ENCODE results near the gene EXOC3L1.

EXOC3L1 gene

DNA sequence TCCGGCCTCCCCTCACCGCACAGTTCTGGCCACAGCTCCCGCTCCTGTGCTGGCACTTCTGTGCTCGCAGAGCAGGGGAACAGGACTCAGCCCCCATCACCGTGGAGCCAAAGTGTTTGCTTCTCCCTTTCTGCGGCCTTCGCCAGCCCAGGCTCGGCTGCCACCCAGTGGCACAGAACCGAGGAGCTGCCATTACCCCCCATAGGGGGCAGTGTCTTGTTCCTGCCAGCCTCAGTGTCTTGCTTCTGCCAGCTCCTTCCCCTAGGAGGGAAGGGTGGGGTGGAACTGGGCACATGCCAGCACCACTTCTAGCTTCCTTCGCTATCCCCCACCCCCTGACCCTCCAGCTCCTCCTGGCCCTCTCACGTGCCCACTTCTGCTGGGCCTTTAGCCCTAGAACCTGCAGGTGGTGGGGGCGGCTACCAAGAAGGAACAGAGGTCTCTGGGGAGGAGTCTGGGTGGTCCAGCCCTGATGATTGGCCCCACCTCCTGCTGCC is 8.3 kb upstream of the EXOC3L1 start:
- DNase-seq: peak; percentile 63

DNA sequence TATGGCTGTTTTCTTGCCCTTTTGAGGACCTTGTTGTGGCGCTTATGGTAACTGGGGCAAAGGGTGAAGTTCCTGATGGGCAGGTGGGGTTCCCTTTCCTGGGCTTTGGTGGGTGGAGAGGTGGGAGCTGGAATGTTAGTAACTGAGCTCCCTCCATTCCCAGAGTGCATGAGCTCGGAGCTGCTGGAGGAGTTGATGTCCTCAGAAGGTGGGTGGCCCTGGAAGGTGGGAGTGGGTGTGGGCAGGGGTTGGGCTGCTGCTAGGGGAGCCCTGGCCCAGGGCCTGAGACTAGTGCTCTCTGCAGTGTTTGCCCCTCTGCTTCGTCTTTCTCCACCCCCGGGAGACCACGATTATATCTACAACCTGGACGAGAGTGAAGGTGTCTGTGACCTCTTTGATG is 7.8 kb upstream of the EXOC3L1 start:
- DNase-seq: no peak

DNA sequence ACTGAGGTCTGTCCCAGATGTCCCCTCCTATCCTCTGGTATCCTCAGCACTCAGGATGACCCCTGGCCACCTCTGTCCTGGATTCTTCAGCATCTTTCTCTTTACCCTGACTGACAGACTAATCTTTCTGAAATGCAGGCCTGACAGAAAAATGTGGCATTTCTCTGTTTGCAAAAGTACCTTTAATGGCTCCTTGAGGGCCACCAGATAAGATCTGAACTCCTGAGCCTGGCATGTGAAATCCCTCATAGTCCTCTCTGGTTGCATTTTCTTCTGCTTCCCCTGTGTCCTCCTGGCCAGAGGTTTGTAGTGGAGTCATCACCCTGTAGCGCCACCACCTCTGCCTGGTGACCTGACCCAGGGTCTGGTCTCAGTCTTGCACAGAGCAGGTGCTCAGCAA is 6.9 kb upstream of the EXOC3L1 start:
- DNase-seq: no peak

GRCh38 chr16:67195676-67196075 is 5.7 kb upstream of the EXOC3L1 start:
- DNase-seq: no peak

DNA sequence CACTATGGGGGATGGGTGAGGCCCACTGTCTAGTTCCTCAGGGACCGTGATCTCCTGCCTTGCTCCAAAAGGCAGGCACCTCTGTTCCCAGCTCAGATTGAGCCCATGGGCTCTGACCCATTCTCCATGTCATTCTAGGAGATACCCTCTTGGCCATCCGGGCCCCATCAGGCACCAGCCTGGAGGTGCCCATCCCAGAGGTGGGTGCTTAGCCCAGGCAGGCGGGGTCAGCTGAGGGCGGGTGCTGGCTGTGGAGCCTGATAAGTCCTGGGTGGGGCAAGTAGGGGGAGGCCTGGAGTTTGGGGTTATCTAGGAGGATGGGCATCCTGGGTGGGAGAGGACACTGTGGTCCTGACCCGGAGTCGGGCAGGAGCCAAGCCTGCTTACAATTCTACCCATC is 4.3 kb upstream of the EXOC3L1 start:
- no peak for DNase-seq

GRCh38 chr16:67193536-67193935 is 3.6 kb upstream of the EXOC3L1 start:
- no peak for DNase-seq

GRCh38 chr16:67192781-67193361 is 2.9 kb upstream of the EXOC3L1 start:
- DNase-seq: no peak

DNA sequence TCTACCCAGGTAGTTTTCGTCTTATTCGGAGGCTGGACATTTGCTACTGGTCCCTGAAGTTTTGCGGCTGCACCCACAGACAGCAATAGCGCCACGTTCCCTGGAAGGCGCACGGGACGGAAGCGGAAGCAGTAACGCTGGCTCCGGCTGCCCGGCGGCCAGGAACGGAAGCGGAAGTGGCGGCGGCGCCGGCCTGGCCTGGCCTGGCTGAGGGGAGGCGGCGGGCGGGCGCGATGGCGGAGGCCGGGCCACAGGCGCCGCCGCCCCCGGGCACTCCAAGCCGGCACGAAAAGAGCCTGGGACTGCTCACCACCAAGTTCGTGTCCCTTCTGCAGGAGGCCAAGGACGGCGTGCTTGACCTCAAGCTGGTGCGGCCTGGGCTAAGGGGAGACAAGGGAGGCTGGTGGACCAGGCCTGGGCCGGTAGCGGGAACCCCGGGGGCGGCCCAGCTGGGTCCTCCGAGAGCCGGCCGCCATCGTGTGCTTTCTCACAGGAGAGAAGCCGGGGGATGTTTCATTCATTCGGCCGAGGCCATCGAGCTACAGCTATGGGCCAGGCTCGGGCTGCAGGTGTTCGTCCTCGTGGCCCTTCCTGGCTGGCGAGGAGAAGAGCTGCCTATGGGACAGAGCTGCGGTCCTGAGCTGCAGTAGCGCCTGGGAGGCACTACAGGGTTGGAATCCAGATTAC is 2.2 kb upstream of the EXOC3L1 start, which contains the start of gene E2F4:
Gene E2F4 (plus strand): TSS at position 161 of the 687 bp plus-strand sequence. CDS start 73 bp downstream, at position 234.
- DNase-seq: peak; percentile 55

- no peak for DNase-seq
These were observed 1.6 kb upstream of the EXOC3L1 start for GRCh38 chr16:67191411-67191994.

- no peak for DNase-seq
These were observed 788 bp upstream of the EXOC3L1 start for GRCh38 chr16:67190448-67191399.

- DNase-seq: no peak
These were observed 1.1 kb downstream of the EXOC3L1 start for GRCh38 chr16:67188798-67189197.

DNA sequence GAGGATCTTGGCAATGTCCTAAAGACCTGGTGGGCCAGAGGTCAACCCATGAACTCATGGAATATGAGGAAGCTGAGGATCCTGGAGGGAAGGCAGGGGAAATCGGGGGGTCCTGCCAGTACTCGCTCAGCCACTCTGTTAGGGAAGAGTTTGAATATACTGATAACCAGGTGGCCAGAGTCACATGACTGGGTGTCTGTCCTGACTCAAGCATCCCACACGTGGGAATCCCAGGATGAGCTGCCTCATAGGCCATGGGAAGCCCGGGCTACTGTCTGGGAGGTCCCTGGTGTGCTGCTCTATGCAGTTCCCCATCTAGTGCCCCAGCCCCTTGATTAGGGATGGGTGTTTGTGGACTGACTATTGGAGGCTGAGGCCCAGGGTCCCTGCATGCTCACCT is 1.6 kb downstream of the EXOC3L1 start:
- no peak for DNase-seq

DNA sequence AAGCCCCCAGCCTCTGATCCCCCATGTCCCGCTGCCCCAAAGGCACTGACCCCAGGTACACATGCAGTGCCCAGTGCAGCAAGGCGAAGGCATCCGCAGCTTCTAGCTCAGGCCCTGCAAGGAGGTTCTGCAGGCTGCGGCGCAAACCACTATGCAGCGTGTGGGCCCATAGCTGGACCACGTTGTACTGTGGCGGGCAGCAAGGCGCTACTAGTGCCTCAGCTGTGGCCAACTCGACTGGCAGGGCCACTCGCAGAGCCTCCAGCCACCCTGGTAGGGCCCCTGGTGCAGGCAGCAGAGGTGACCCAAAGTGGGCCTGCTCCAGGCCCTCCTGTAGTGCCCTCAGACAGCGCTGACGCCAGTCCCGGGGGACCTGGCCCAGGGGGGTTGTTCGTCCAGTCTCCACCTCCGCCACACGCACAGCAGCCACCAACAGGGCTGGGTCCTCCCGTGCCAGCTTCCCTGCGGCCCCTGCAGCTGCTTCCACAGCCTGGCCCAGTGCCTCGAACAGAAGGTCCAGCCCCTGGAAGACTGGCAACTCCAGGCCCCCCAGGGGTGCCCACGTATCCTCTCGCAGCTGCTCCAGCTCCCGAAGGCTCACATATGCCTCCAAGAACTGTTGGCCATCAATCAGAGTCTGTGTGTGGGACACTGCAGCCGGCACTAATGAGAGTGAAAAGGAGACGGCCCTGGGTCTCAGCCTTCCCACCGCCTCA is 2.6 kb downstream of the EXOC3L1 start:
- no peak for DNase-seq

GRCh38 chr16:67186550-67186950 is 3.4 kb downstream of the EXOC3L1 start:
- DNase-seq: no peak

DNA sequence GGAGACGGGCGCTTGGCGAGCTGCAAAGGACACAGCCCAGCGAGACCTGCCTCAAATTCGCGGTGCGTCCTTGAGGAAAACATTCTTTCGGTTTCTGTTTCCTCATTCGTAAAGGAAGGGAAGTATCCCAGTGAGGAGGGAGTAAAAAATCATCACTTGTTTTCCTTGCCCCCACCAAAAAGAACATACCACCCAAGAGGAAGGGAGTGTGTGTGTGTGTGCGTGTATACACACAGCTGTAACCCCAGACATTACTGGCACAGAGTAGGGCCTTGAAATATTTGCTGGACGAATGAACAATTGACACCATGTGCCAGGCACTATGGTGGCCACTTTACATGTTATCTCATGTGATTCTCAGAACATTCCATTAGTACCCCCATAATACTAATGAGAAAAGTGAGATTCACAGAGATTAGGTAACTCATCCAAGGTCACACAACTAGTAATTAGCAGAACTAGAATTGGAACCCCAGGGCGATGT is 4.2 kb downstream of the EXOC3L1 start:
- DNase-seq: no peak

- peak; percentile 59 for DNase-seq
These were observed 4.8 kb downstream of the EXOC3L1 start for GRCh38 chr16:67184995-67185650.

DNA sequence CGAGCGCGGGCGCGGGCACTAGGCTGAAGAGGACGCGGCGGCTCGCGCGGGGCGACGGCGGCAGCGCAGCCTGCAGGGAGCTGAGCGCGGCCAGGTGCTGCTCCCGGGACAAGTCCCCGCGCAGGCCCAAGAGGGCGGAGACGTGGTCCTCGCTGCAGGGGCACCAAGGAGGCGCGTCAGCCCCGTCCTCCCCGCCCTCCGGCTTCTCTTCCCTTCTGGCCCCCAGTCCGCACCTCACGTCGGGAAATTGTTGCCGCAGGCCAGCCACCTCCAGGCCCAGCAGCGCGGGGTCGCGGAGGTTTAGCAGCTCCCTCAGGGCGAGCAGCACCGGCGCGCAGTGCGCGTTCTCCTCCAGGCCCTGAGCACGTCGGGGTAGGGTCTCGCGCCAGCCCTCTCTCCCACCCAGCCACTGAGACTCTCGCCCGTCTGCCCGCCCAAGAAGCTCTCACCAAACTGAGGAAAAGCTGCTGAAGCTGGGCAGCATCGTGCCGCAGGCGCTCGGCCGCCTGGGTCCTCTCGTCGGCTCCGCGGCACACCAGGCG is 5.4 kb downstream of the EXOC3L1 start:
- DNase-seq: no peak

DNA sequence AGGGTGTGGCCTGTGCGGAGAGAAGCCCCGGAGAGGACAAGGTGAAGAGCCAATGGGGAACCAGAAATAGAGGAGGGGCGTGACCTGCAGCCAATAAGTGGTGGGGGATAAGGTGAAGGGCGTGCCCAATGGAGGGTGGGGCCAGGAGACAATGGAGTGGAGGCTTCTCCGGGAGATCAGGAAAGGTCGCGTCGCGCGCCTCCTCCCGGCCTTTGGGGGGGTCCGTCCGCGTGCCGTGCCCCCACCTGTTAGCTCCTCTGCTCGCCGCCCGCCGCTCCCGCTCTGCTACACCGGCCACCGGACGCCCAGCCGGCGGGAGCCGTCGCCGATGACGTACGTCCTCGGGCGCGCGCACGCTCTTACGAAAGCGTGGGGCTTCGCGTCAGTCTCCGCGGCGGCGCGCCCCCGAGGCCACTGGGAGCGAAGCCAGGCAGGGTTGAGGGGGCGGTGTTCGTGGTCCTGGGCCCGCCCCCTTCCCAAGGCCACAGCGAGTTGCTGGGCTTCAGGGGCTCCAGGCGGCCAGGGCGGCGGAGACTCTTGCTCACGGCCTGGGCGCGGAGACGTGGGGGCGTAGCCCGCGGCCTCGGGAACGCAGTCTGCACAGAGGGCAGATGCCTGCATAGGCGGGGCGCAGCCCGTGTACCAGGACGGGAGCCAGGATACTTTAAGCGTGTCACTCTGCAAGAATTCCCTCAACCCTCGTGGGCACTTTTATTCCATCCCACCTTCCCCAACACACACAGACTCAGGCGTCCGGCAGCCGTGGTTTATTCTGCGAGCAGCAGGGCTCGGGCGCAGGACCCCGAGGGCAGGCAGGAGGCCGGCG is 6.1 kb downstream of the EXOC3L1 start, which contains the start of gene MATCAP1:
Gene MATCAP1 (minus strand): TSS at position 337 of the 826 bp plus-strand sequence. CDS start 3,353 bp downstream, outside the sequence.
- DNase-seq: peak; percentile 88

DNA sequence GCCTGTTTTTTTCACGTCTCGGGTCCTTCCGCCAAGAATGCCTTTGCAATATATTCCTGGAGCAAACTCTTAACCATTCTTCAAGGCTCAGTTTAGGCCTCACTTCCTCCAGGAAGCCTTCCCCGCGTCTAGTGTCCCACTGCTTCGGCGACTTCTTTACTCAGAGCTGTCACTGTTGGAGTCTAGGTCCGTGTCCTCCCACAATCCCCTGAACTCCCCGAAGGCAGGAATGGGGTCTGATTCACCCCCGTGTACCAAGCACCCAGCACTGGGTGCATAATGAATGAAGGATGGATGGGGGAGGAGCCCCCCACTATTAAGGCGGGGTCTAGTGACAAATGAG is 6.7 kb downstream of the EXOC3L1 start:
- no peak for DNase-seq

DNA sequence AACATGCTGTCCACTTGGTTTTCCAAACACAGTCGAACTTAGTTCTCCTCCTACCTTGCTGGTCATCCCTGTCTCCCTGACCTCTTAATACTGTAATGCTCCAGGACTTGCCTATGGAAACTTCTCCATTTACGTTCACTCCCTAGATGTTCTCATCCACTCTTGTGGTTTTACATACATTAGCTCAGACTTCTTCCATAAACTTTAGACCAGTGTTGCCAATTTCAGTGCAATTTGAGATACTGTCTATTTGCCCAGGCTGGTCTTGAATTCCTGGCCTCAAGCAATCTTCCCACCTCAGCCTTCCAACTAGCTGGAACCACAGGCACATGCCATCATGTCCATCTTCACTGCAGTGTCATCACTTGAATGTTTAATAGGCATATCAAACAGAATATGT is 7.6 kb downstream of the EXOC3L1 start:
- no peak for DNase-seq

All from DMS79 treated with DMSO at 0.1 percent for 48 hours (cell line).